DOHH2 (cell line): ENCODE measurements around the gene FCER1G.
"Not testable (repeated sequence)": the region's sequence is repeated elsewhere in the genome, so short reads cannot be mapped to it uniquely, and the experiment has no call there.

Experiments used
- CTCF ChIP-seq: fragments of 200-600 bp; sonication (generic); IDR thresholded peaks from one replicate; pipeline ENCODE4 v1.5.1; 2014; ENCODE audit warnings: antibody characterized with exemption, mild to moderate bottlenecking, low read depth, low read length; ENCODE audit not compliant: poor library complexity, severe bottlenecking
- EZH2phosphoT487 ChIP-seq: fragments of 200-600 bp; sonication (generic); IDR thresholded peaks from 2 replicates; pipeline ENCODE4 v1.6.1; 2017; ENCODE audit warnings: borderline replicate concordance, mild to moderate bottlenecking, antibody characterized with exemption, low read length, moderate library complexity, mixed read lengths

GRCh38 chr1:161250100-161250499, 35.0 kb downstream of the FCER1G start:
- TF ChIP-seq CTCF, EZH2phosphoT487: not testable (repeated sequence)
